Measurements from ENCODE around the gene DNER. TPM values are rescaled to one million over a fixed set of nuclear protein-coding genes. Genes with fewer than 3 reads are reported as not detected.

The DNER gene
- total RNA-seq, 4 donors from 2014 or later = 0.31 to 13.3 (median 6.3) TPM

GRCh38 chr2:229564300-229564907, 150.0 kb downstream of the DNER start:
- no peak overlapping the region for H3K27ac ChIP-seq
- H3K9me3 ChIP-seq = no peaks in the 10 kb centered on the region
- TF ChIP-seq EP300 (IDR thresholded peaks at IDR 0.05) (no peak), CTCF (IDR thresholded peaks at IDR 0.05) (no peak)
- H3K27me3 ChIP-seq = no peaks in the 10 kb centered on the region
- H3K4me3 ChIP-seq = no peak overlapping the region
- no peaks in the 10 kb centered on the region for H3K36me3 ChIP-seq
- no peak for ATAC-seq
- WGBS, 2 donors (ENCODE audit: low coverage in 1 of 2) = 68 to 76% methylated on average over 2 of the region's 2 CpGs
- no peaks in the 10 kb centered on the region for H3K4me1 ChIP-seq

GRCh38 chr2:229563388-229563787, 151.0 kb downstream of the DNER start:
- TF ChIP-seq EP300 (IDR thresholded peaks at IDR 0.05) = no peak
- no peak for TF ChIP-seq POLR2A (IDR thresholded peaks at IDR 0.05)
- TF ChIP-seq POLR2AphosphoS5 (IDR thresholded peaks at IDR 0.05) = no peak
- no peak for TF ChIP-seq CTCF (IDR thresholded peaks at IDR 0.05)
- no peaks in the 10 kb centered on the region for H3K4me1 ChIP-seq
- no peak overlapping the region for H3K27ac ChIP-seq
- no peaks in the 10 kb centered on the region for H3K27me3 ChIP-seq
- no peak for ATAC-seq
- WGBS, 2 donors (ENCODE audit: low coverage in 1 of 2) = 76 to 83% methylated on average over 5 of the region's 5 CpGs
- no peak overlapping the region for H3K4me3 ChIP-seq
- no peaks in the 10 kb centered on the region for H3K36me3 ChIP-seq
- H3K9me3 ChIP-seq = no peaks in the 10 kb centered on the region

GRCh38 chr2:229562472-229563127, 151.8 kb downstream of the DNER start:
- ATAC-seq = no peak
- WGBS, 2 donors (ENCODE audit: low coverage in 1 of 2) = 67 to 71% methylated on average over 1 of the region's 1 CpG
- TF ChIP-seq CTCF (IDR thresholded peaks at IDR 0.05) (no peak), POLR2AphosphoS5 (IDR thresholded peaks at IDR 0.05) (no peak), EP300 (IDR thresholded peaks at IDR 0.05) (no peak)

GRCh38 chr2:229559986-229560385, 154.4 kb downstream of the DNER start:
- no peak for ATAC-seq
- Histone ChIP-seq H3K36me3 (no peaks in the 10 kb centered on the region), H3K4me1 (no peaks in the 10 kb centered on the region), H3K9me3 (no peaks in the 10 kb centered on the region), H3K4me3 (no peak overlapping the region), H3K27me3 (no peaks in the 10 kb centered on the region), H3K27ac (no peak overlapping the region)
- TF ChIP-seq POLR2AphosphoS5 (IDR thresholded peaks at IDR 0.05) (no peak), POLR2A (IDR thresholded peaks at IDR 0.05) (no peak), CTCF (IDR thresholded peaks at IDR 0.05) (no peak), EP300 (IDR thresholded peaks at IDR 0.05) (no peak)
- 18 to 44% methylated on average over 1 of the region's 1 CpG for WGBS, 2 donors (ENCODE audit: low coverage in 1 of 2)

More at GRCh38 chr2:229562472-229563127, 151.8 kb downstream of the DNER start:
- no peak overlapping the region for H3K27ac ChIP-seq
- H3K9me3 ChIP-seq = no peaks in the 10 kb centered on the region
- no peaks in the 10 kb centered on the region for H3K4me1 ChIP-seq
- no peaks in the 10 kb centered on the region for H3K27me3 ChIP-seq
- no peaks in the 10 kb centered on the region for H3K36me3 ChIP-seq
- no peak overlapping the region for H3K4me3 ChIP-seq

- WGBS, 2 donors (ENCODE audit: low coverage in 1 of 2) = 60 to 86% methylated on average over 1 of the region's 1 CpG
- no peaks in the 10 kb centered on the region for H3K27me3 ChIP-seq
Measured at GRCh38 chr2:229553091-229553490, 161.3 kb downstream of the DNER start.

More at GRCh38 chr2:229553091-229553490, 161.3 kb downstream of the DNER start:
- Histone ChIP-seq H3K4me1 (no peaks in the 10 kb centered on the region), H3K27ac (no peak overlapping the region), H3K36me3 (no peaks in the 10 kb centered on the region), H3K4me3 (no peak overlapping the region), H3K9me3 (no peaks in the 10 kb centered on the region)
- no peak for TF ChIP-seq CTCF (IDR thresholded peaks at IDR 0.05)
- TF ChIP-seq POLR2A (IDR thresholded peaks at IDR 0.05) = no peak
- TF ChIP-seq EP300 (IDR thresholded peaks at IDR 0.05) = no peak
- no peak for TF ChIP-seq POLR2AphosphoS5 (IDR thresholded peaks at IDR 0.05)
- ATAC-seq = no peak
